ENCODE measurements around the gene MYRIP. TPM values are rescaled to one million over a fixed set of nuclear protein-coding genes. Genes with fewer than 3 reads are reported as not detected.

MYRIP gene
- total and polyA plus RNA-seq, 8 donors, result 0.29 to 1.9 (median 0.57) TPM

- H3K9me3 ChIP-seq, result no peaks in the 10 kb centered on the region
- H3K27ac ChIP-seq, result no peak overlapping the region
- TF ChIP-seq CTCF (IDR thresholded peaks at IDR 0.05), result no peak
- H3K36me3 ChIP-seq, result no peaks in the 10 kb centered on the region
- H3K4me3 ChIP-seq, result no peak overlapping the region
- no peaks in the 10 kb centered on the region for H3K4me1 ChIP-seq
- H3K27me3 ChIP-seq, result no peaks in the 10 kb centered on the region
- ATAC-seq (no peak), DNase-seq (no peak)
- intact Hi-C loops (cut with DNase I), result no loop called here
Measured at GRCh38 chr3:40018369-40018768, 209.0 kb downstream of the MYRIP start.

GRCh38 chr3:40019376-40019775 is 210.0 kb downstream of the MYRIP start:
- Histone ChIP-seq H3K4me1 (no peaks in the 10 kb centered on the region), H3K27ac (no peak overlapping the region), H3K4me3 (no peak overlapping the region), H3K36me3 (no peaks in the 10 kb centered on the region), H3K9me3 (no peaks in the 10 kb centered on the region), H3K27me3 (no peaks in the 10 kb centered on the region)
- no peak for TF ChIP-seq CTCF (IDR thresholded peaks at IDR 0.05)
- ATAC-seq (no peak), DNase-seq (no peak)
- intact Hi-C loops (cut with DNase I), result no loop called here

GRCh38 chr3:40020689-40021088 is 211.3 kb downstream of the MYRIP start:
- intact Hi-C loops (cut with DNase I), result no loop called here
- Histone ChIP-seq H3K4me3 (no peak overlapping the region), H3K27ac (no peak overlapping the region), H3K27me3 (no peaks in the 10 kb centered on the region), H3K9me3 (peaks cover 0 to 10% of the 10 kb centered on the region in 2 donors), H3K4me1 (no peaks in the 10 kb centered on the region), H3K36me3 (no peaks in the 10 kb centered on the region)
- no peak for DNase-seq
- TF ChIP-seq CTCF (IDR thresholded peaks at IDR 0.05), result no peak
- no peak for ATAC-seq

GRCh38 chr3:40021338-40021737 is 211.9 kb downstream of the MYRIP start:
- intact Hi-C loops (cut with DNase I), result no loop called here
- Histone ChIP-seq H3K4me1 (no peaks in the 10 kb centered on the region), H3K36me3 (no peaks in the 10 kb centered on the region), H3K9me3 (peaks cover 0 to 15% of the 10 kb centered on the region in 2 donors), H3K27me3 (no peaks in the 10 kb centered on the region), H3K4me3 (no peak overlapping the region), H3K27ac (no peak overlapping the region)
- ATAC-seq (no peak), DNase-seq (no peak)
- no peak for TF ChIP-seq CTCF (IDR thresholded peaks at IDR 0.05)

- no peaks in the 10 kb centered on the region for H3K27me3 ChIP-seq
- DNase-seq (no peak), ATAC-seq (no peak)
- H3K9me3 ChIP-seq, result peaks cover 0 to 24% of the 10 kb centered on the region in 2 donors
- intact Hi-C loops (cut with DNase I), result no loop called here
- no peak for TF ChIP-seq CTCF (IDR thresholded peaks at IDR 0.05)
- H3K4me3 ChIP-seq, result no peak overlapping the region
- H3K36me3 ChIP-seq, result no peaks in the 10 kb centered on the region
- no peak overlapping the region for H3K27ac ChIP-seq
- no peaks in the 10 kb centered on the region for H3K4me1 ChIP-seq
Measured at GRCh38 chr3:40022297-40022827, 213.0 kb downstream of the MYRIP start.
